ENCODE data around the gene PRSS48.
"Not testable (repeated sequence)": the region's sequence is repeated elsewhere in the genome, so short reads cannot be mapped to it uniquely, and the experiment has no call there.

PRSS48 gene

DNA sequence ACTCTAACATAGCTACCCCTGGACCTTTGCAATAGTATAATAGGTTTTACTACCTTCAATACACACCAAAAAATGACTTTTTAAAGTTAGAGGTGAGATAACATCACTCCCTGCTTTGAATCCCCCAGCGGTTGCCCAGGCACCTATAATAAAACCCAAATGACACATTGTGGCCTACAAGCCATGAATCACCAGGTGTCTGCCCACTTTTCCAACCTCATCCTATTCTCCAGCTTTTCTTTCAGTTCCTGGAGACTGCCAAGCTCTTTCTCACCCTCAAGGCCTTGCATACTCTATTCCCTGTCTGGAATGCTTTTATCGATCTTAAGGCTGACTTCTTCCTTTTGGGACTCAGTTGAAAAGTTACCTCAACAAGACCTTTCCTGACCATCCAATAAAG lies 16.4 kb upstream of the PRSS48 start:
- DNase-seq (ENCODE audit: low spot score): no peak

DNA sequence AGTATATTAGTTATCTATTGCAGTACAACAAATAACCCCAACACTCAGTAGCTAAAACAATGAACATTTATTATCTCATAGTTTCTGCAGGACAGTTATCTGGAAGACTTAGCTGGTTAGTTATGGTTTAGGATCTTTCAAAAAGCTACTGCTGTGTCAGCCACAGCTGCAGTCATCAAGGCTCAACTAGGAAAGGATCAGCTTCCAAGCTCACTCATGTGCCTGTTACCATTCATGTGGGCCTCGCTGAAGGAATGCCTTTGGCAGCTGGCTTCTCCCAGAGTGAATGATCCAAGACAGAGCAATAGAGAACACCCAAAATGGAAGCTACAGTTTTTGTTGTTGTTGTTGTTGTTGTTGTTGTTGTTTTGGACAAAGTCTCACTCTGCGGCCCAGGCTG lies 13.5 kb upstream of the PRSS48 start:
- DNase-seq (ENCODE audit: low spot score): no peak

DNA sequence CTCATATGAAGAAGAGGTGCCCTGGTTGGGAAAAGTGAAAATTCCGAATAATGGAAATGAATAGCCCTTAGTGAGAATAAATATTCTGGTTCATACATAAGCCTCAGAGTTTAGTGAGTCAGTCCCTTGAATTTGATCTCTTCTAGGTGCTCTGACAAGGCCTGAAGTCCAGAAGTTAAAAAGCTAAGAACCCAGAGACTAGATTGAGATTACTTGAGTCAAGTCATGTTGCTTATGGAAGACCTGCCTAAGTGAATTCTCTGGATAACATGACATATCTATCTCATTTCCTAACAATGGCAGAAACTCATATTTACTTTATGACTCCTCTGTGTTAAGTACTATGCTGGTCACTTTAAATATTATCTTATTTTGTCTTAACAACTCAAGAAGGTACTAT lies 10.5 kb upstream of the PRSS48 start:
- no peak for DNase-seq (ENCODE audit: low spot score)

DNA sequence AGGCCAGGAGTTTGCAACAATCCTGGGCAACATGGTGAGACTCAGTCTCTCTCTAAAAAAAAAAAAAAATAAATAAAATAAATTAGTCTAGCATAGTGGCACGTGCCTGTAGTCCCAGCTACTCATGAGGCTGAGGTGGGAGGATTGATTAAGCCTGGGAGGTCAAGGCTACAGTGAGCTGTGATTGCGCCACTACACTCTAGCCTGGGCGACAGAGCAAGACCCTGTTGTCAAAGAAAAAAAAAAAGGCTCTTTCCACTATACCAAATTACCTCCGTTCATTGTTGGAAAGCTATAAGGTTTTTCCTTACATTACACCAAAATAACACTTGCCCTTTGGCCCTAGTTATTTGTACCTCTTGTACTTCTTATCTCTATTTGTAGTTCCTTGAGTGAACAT lies 9.9 kb upstream of the PRSS48 start:
- no peak for DNase-seq (ENCODE audit: low spot score)

DNA sequence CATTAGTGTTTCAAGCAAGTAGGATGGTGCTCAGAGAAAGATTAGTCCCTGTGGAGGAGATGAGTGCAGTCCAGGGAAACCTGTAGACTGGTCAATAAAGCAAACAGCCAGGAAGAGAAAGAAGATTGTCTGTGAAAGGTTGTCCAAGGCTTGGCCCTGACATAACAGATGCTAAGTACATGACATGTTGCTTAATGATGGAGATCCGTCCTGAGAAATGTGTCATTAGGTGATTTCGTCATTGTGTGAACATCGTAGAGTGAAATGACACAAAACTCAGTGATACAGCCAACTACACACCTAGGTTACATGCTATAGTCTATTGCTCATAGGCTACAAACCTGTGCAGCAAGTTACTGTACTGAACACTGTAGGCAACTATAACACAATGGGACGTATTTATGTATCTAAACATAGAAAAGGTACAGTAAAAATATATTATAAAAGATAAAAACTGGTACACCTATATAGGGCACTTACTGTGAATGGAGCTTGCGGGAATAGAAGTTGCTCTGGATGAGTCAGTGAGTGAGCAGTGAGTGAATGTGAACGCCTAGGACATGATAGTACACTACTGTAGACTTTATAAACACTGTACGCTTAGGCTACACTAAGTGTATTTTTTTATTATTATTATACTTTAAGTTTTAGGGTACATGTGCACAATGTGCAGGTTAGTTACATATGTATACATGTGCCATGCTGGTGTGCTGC lies 9.0 kb upstream of the PRSS48 start:
- DNase-seq (ENCODE audit: low spot score): no peak

DNA sequence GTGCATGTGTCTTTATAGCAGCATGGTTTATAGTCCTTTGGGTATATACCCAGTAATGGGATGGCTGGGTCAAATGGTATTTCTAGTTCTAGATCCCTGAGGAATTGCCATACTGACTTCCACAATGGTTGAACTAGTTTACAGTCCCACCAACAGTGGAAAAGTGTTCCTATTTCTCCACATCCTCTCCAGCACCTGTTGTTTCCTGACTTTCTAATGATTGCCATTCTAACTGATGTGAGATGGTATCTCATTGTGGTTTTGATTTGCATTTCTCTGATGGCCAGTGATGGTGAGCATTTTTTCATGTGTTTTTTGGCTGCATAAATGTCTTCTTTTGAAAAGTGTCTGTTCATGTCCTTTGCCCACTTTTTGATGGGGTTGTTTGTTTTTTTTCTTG lies 8.1 kb upstream of the PRSS48 start:
- not testable (repeated sequence) for DNase-seq (ENCODE audit: low spot score)

DNA sequence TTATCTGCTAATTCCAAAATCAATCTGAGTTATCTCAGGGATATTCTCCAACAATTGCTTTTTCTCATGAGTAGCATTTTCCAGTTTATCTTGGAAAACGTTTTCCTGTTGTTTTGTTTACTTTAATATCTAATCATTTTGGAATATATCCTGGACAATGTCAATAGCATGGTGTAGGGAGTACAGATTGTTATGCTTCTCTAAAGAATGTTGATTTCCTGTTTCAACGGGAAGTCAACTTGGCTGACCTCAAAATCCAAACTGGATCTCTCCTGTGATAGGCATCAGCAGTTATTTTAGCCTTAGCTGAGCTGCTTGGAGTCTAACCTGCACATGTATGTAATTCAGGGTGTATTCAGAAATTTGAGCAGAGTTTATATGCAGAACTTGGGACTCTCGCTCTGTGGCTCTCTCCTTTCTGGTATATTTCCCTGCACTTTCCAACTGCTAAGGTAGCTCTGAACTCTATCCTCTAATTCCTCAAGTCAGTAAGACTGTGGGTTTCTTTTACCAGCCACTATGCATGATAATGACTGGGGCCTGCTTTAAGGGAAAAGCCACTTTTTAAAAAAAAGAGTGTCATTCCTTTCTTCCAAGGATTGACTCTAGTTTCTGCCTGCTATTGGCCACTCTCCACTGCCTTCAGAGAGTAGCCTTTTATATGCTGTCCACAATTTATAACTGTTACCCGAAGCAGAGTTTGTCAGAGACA lies 7.7 kb downstream of the PRSS48 start:
- no peak for DNase-seq (ENCODE audit: low spot score)

DNA sequence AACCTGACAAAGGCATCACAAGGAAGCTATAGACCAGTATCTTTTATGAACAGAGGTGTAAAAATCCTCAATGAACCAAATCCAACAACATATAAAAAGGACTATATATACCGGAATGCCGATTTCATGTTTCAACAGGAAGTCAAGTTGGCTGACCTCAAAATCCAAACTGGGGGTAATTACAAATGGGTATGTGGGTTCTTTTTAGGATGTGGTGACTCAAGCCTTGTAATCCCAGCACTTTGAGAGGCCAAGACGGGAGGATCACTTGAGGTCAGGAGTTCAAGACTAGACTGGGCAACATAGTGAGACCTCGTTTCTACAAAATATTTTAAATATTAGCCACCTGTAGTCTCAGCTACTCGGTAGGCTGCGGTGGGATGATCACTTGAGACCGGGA lies 10.4 kb downstream of the PRSS48 start:
- DNase-seq (ENCODE audit: low spot score): no peak

DNA sequence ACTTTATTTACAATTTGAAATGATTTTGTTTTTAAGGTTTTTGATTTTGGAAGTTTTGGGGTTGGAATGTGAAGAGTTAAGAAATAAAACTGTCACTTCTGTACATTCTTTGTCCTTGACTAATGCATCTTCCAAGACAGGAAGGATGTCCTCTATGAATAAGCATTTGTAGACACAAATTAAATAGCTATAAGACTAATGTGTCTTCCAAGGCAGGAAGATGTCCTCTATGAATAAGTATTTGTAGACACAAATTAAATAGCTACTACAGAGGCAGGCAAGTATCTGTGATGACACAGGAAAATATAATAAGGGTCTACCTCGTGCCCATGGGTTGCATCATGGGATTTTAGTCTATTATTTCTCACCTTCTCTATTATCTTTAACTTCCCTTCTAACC lies 14.5 kb downstream of the PRSS48 start:
- DNase-seq (ENCODE audit: low spot score): no peak

DNA sequence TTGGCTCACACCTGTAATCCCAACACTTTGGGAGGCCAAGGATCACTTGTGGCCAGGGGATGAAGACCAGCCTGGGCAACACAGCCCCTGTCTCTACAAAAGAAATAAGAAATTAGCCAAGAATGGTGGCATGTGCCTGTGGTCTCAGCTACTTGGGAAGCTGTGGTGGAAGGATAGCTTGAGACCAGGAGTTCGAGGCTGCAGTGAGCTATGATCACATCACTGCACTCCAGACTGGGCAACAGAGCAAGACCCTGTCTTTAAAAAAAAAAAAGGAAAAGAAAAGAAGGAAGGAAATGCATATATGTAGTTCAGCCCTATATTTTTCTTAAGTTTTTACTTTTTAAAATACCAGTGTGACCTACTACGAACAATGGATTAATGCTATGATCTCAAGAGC lies 15.1 kb downstream of the PRSS48 start:
- DNase-seq (ENCODE audit: low spot score): no peak

DNA sequence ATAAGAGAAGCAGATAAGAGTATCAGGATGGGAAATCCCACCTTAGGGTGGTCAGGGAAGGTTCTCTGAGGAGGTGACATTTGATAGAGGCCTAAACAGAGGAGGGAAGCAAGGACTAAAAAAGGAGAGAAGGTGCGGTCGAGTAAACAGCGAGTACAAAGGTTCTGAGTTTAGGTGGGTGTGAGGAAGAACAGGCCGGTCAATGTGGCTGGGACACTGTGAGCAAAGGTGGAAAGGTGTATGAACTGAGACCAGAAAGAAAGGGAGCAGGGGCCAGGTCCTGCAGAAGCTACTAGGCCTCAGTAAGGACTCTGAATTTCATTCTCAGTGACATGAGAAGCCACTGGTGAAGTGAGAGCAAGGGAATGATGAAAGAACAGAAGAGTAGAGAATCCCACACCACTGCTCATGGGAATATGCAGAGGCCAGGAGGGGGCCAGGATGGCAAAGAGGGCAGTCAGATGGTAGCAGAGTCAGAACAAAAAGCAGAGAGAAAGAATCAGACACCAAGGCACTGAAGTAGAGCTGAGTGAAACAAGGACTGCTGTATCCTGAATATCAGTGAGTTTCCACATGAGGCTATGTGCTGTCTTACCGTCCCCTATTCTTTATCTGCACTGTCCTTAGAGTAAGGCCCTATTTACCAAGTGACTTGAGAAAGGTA lies 18.0 kb downstream of the PRSS48 start:
- DNase-seq (ENCODE audit: low spot score): no peak

DNA sequence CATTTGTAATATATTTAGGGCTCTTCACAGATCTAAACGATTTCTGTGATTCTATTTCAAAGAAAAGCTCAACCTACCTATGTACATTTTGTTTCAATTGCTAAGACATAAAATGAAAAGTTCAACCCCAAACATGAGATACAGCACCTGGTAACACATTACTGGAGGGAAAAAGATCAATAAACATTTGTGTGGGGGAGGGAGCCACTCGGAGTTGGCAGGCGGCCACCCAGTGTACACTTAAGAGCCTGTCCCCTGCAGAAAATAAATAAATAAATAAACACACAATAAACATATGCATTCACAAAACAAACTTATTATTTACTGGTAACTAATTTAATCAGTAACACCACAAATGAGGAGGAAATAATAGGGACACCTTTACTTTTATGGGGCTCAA lies 19.3 kb downstream of the PRSS48 start:
- no peak for DNase-seq (ENCODE audit: low spot score)

DNA sequence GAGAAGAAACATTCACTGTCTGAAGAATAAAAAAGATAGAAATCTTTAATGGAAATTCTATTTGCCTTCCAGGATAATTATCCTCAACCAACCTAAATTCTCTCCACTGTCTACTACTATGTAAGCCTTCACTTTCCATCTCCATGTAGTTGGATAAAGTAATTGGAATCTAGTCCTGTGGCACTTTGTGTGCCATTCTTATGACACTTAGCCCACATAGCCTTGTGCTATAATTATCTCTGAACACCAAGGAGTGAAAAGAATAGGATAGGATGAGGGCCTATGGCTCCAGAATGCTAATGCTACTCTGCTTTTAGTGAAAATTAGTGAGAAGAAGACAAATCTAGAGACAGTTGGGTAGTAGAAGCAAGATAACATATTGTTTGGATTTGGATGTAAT lies 20.2 kb downstream of the PRSS48 start:
- no peak for DNase-seq (ENCODE audit: low spot score)

DNA sequence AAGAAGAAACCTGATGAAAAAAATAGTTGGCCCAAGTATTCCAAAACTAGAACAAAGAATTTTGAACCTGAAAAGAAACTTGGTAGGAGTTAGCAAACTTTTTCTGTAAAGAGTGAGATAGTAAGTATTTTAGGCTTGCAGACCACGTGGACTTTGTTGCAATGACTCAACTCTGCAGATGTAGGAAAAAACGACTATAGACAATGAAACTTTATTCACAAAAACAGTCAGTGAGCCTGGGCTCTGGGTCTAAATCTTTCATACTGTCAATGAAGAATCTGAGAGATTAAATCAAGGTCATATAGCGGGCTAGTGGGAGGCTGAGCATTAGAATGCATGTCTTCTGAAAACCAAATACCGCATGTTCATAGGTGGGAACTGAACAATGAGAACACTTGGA lies 25.5 kb downstream of the PRSS48 start:
- no peak for DNase-seq (ENCODE audit: low spot score)

DNA sequence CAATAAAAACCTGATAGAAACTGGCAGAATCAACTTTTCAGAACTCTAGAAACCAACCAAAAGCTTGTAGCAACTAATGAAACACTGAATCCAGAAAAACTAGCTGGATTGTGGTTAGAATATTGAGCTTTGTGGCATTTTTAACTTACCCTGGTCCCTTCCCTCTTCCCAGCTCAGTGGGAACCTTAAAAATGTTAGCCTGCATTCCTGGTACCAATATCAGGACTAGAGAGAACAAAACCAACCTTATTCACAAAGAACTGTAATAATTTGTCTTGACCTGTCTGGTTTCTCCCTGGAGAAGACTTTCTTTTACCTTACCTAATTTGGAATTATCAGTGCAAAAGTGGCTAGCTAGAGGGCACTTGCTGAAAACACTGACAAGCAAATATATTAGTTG lies 27.3 kb downstream of the PRSS48 start:
- no peak for DNase-seq (ENCODE audit: low spot score)

DNA sequence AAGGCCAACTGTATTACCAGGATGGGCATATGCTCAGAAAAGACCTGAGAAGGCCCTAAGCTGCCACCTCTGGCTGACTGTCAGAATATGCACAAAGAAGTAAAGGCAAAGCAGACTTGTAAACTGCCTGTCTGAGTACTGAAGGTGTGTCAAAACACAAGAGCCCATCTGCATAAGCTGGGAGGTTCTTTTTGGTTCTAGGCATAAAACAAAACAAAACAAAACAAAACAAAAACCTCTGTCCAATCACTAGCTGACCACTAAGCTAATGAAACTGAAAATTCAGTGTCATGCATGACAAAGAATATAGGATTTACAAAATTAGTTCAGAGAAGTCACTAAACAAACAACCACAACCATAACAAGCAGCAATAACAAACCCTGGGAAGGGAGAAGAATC lies 27.8 kb downstream of the PRSS48 start:
- no peak for DNase-seq (ENCODE audit: low spot score)

DNA sequence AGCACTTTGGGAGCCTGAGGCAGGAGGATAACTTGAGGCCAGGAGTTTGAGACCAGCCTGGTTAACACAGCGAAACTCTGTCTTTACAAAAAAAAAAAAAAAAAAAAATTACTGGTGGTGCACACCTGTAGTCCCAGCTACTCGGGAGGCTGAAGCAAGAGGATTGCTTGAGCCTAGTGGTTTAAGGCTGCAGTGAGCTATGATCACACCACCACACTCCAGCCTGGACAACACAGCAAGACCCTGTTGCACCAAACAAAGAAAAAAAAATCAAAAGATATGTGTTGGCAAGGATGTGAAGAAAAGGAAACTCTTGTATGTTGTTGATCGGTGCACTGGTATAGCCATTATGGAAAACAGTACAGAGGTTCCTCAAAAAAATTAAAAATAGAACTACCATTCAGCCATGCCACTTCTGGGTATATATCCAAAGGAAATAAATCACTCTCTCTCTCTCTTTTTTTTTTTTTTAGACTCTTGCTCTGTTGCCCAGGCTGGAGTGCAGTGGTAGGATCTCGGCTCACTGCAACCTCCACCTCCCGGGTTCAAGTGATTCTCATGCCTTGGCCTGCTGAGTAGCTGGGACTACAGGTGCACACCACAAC lies 33.3 kb downstream of the PRSS48 start:
- DNase-seq (ENCODE audit: low spot score): no peak

DNA sequence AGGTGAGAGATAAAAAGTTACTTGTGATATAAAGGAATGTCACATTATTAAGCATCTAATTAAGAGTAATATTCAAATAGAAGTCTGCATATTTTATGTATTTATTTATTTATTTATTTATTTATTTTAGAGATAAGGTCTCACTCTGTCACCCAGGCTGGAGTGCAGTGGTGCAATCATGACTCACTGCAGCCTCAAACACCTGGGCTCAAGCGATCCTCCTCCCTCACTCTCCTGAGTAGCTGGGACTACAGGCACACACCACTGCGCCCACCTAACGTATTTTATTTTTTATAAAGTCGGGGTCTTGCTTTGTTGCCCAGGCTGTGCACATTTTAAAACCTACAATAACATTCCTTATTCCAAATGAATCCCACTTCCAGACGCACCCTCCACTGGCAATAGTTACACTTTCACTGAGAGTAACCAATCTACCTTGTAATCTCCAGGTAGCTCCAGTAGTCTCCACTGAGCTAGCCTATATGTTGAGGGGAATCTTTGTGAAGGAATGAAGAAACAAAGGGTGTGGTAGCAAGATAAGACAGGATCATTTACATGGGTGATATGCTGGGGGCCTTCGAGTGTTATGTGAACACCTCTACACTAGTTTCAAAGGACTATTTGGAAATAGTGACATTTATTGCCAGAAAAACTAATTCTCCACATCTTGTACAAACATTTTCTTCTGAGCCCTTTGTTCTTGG lies 36.5 kb downstream of the PRSS48 start:
- no peak for DNase-seq (ENCODE audit: low spot score)

DNA sequence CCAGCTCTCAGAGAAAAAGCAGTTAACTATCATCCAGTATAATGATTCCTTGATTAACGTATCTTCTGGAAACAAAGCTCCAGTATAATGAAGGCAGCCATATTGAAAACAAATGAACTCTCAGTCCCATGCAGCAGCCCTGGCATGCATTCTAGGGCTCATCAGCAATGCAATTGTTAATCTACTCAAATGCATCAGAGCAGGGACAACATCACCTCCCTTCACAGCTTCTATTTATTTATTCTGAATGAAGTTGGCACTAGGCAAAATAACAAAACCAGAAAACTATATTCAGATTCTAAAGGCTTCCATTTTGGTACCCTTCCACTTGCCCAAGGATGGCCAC lies 37.0 kb downstream of the PRSS48 start:
- no peak for DNase-seq (ENCODE audit: low spot score)

DNA sequence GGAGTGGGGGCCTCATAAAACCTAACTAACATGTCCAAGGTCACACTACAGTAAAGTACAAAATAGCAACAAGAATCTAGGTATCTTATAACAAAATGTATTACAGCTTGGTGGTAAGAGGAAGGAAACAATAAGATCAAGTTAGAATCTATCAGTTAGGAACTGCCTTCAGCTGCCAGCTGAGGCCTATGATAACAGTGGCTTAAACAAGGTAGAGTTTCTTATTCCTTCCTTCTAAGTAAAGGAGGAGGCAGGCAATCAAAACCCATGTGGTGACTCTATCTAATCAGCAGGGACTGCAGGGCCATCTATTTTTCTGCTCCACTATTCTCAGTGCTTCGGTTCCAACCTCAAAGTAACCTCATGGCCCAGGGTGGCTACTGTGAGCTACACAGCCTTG lies 37.5 kb downstream of the PRSS48 start:
- DNase-seq (ENCODE audit: low spot score): no peak

DNA sequence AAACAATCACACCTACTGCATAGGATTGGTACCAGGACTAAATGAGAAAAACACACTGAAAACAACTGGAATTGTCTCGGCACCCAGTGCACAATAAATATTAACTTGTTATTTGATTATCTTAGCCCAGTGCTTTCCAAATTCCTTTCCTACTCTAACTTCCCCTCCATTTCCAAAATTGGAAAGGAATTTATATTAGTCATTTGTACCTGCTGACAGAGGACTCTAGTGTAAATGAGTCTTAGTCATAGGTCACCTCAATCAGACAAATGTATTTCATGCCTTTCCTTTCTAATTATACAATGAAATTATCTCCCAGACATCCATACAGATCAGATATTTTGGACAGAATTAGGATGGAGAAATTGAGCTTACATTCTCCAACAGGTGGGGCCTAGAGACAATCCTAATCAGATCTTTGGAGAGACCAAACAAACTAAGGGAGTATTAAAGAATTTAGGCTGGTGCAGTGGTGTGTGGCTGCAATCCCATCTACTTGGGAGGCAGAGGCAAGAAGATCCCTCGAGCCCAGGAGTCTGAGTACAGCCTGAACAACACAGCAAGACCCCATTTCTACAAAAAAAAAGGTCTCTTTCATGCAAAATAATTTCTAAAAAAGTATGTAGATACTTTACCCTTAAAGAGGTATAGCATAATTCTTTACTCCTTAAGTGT lies 38.4 kb downstream of the PRSS48 start:
- DNase-seq (ENCODE audit: low spot score): no peak

DNA sequence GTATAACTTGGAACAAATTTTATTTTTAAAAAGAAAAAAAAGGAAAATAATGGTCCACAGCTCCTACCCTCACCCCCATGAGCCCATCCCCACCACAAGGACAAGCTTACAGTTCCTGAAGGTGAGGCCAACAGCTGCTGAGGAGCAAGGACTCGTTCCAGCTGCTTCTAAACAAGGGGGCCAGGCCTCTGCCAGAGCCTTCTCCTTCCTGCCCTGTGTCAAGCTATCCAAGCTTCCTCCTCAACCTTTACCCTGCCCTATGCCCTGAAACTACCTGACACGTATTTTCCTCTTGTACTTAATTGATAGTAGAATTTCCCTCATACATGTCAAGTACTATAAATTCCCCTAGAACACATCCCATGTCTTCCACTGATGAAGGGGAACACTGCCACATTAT lies 39.7 kb downstream of the PRSS48 start:
- DNase-seq (ENCODE audit: low spot score): no peak

All from SK-N-DZ (cell line).